ELF-1 (cell line): Measurements from ENCODE around the gene FUZ.

Experiments used
- DNase-seq: peaks from one replicate; pipeline ENCODE4 v3.0.0-alpha.2; 2016; ENCODE audit warnings: low read depth, low spot score

FUZ gene

GRCh38 chr19:49781394-49781793, 31.7 kb downstream of the FUZ start:
- DNase-seq = no peak

GRCh38 chr19:49780861-49781260, 32.2 kb downstream of the FUZ start:
- peak; percentile 27 for DNase-seq

- no peak for DNase-seq
These were observed 33.1 kb downstream of the FUZ start for GRCh38 chr19:49779731-49780555.

DNA sequence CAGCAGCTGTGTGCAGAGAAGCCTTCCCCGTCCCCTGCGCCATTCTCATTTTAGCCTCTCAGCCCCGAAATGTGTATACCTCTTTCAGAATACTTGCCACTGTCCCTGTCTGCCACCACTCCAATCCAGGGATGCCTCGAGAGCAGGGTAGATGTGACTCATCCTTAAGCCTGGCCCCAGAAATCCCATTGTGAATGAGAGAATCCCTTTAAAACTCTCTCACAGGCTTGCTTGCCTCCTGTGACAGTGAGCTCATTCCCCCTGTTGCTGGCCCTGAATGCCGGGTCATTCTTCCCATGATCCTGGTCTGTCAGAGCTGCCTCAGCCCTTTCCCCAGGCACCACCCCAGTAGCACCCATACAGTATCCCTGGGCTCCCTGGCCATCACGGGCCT, 36.7 kb downstream of the FUZ start:
- no peak for DNase-seq

DNA sequence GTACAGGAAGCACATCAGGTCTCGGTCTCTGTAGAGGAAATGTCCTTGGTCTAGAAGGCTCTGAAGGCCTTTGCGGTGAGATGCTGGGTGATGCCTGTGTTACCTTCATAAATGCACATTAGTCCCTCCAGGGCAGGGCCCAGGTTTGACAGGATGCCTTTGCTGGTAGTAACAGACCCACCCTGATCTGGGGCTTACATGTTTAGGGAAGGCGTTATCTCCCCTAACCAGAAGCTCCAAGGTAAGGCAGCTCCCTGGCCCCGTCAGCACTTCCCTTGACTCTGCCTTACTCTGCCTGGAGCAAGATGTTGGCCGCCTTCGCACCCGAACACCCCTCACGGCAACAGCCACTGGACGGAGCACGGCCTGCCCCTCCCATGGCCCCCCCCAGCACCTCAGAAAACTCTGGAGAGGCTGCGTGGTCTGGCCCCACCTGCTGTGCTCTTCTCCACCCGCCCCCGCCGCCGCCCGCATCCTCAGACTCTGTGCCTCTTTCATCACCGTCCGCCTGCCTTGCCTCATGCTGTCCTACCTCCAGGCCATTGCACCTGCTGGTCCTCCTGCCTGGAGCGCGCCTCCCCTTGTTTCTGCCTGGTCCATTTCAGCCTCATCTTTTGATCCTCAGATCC, 37.2 kb downstream of the FUZ start:
- peak; percentile 40 for DNase-seq

DNA sequence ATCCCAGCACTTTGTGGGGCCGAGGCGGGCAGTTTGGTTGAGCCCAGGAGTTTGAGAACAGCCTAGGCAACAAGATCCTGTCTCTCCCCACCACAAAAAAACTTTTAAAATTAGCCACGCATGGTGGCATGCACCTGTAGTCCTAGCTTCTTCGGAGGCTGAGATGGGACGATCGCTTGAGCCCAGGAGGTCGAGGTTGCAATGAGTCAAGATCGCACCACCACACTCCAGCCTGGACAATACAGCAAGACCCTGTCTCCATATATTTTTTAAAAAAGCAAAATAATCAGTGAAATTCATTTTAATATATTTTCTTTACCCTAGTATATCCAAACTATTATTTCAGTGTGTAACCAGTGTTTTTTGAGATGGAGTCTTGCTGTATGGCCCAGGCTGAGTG, 38.1 kb downstream of the FUZ start:
- DNase-seq = no peak

DNA sequence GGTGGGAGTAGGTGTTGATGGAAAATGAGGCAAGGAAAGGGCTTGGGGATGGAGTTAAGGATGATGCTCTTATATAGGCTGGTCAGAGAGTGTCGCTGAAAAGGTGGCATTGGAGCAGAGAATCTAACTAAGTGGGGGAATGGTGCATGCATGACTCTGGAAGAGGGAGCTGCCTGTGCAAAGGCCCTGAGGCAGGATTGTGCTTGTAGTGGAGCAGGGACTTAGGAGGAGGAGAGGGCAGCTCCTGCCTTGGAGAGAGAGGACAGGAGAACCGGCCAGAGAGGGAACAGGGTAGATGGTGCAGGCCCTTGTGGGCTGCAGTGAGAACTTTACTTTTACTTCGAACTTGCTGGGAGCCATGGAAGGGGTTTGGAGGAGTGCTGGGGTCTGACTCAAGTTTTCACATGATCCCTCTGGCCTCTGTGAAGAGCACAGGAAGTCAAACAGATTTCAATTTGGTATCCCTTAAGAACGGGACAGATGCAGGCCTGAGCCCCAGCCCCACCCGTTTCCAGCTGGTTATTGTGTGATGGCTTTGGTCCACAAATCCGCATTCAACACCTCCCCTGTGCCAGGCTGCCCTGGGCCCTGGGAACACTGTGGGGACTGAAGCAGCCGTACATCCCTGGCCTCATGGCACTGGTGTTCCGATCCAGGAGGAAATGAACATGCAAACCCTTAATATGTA, 39.3 kb downstream of the FUZ start:
- DNase-seq = no peak

DNA sequence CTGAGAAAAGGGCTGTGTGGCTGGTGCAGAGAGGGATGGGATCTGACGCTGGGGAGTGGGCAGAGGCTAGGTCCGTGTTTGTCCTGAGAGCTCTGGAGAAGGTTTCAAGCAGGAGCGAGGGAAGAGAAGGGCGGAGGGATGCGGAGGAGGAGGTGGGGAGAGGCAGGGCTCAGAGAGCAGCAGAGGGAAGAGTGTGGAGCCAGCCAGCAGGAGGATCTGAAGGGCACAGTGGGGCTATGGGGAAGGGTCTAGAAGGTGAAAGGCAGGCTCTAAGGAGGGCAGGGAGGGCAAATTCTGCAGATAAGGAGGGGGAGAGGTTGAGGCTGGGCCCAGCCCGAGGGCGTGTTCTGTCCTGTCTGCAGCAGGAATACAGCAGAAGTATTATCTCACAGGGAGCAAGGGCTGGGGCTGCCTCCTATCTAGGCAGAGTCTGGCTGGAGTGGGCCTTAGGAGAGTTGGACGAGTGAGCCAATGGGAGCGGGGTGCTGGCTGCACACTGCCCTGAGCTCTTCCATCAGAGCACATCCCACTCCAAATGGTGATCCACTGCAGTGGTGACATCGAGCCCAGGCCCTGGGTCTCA, 40.2 kb downstream of the FUZ start:
- DNase-seq = peak; percentile 48

DNA sequence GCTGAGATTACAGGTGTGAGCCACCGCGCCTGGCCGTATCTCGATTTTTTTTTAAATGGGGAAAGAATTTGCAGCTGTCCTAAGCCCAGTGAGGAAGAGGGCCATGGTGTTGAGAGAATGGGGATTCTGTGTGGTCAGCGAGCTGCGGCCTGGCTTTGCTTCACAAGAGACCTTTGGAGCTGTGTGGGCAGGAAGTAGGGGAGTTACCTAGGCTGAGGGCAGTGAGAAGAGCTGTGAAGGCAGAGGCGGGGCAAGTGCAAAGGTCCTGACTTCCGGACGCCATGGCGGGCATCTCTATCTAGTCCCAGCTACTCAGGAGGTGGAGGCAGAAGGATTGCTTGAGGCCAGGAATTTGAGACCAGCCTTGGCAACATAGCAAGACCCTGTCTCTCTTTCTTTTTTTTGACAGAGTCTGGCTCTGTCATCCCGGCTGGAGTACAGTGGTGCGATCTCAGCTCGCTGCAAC, 41.4 kb downstream of the FUZ start:
- peak; percentile 53 for DNase-seq

- no peak for DNase-seq
These were observed 42.6 kb downstream of the FUZ start for GRCh38 chr19:49770529-49770928.

- DNase-seq = no peak
These were observed 45.0 kb downstream of the FUZ start for GRCh38 chr19:49767967-49768581.

DNA sequence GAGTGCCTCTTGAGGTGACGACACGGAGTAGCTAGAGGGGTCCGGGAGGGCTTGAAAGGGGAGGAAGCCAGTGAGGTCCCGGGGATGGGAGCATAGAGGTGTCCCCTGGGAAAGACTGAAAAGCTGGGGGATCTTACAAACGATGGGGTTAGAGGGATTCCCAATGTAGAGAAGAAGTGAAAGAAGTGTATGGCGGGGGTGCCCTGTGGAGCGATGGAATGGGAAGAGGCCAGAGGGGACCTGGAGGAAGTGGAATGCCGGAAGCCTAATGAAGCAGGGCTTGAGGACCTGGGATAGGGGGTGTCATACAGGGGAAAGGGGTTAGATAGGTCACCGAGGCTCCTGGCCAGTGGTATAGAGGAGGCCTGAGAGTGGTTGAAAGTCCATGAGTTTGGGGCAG, 45.7 kb downstream of the FUZ start:
- DNase-seq = no peak

GRCh38 chr19:49766930-49767299, 46.2 kb downstream of the FUZ start, which contains the start of gene AP2A1:
AP2A1 (plus strand) TSS chr19:49767001; CDS start chr19:49767134, 133 bp downstream.
- DNase-seq = no peak

DNA sequence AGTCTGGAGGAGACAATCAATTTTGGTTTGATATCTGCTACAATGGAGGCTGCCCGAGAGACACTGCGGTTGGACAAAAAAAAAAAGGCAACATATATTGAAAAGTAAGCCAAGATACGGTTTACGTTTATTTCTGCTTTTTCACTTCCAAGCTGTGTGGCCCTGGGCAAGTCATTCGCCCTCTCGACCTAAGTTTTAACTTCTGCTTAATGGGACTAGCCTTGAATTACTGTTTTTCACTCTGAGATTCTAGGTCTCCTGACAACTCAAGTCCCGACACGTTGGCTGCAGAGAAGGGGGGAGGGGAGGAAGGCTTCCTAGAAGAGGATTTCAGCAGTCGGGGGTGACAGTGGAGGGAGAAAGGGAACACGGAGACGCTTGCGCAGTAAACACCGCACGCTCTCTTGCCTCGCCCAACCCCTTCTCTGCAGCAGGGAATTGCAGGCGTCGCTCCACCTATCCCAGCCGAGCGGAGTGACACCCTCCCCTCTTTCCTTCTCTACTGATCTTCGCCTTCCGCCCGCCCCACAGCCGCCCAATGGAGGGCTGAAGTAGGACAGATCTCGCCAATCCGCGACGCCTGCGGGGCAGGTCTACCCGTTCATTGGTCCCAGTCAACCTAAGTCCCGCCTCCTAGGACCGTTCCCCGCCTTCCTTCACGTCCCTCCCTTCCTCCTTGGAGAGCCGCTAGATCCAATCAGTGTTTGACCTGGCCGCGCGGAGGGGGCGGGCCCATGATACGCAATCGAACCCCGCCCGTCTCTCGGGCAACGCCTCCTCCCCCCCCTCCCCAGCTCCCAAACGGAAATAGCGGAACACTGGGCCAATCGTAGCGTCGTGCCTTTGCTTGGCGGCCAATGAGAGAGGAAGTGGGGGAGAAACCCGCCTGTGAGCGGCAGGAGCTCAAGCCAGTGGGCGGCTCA, 46.8 kb downstream of the FUZ start:
- peak; percentile 100 for DNase-seq

DNA sequence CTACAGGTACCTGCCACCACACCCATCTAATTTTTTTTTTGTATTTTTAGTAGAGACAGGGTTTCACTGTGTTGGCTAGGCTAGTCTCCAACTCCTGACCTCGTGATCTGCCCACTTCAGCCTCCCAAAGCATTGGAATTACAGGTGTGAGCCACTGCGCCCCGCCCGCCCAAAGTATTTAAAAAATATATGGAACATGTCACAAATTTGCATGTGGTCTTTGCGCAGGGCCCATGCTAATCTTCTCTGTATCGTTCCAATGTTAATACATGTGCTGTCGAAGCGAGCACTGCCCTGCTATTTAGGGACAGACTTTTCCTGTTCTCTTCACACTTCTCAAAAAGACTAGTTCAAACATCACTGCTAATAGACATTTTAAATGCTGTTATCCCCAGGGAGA, 48.8 kb downstream of the FUZ start:
- DNase-seq = no peak

- no peak for DNase-seq
These were observed 49.9 kb downstream of the FUZ start, which contains the start of gene TSKS for GRCh38 chr19:49763230-49763629. TSKS (minus strand) TSS chr19:49763306; CDS start chr19:49763247, 59 bp downstream.

GRCh38 chr19:49761625-49762311, 51.3 kb downstream of the FUZ start:
- peak; percentile 70 for DNase-seq

- DNase-seq = peak; percentile 13
These were observed 51.9 kb downstream of the FUZ start for GRCh38 chr19:49761249-49761624.

GRCh38 chr19:49758292-49758691, 54.8 kb downstream of the FUZ start:
- peak; percentile 45 for DNase-seq
